GM10847 (cell line): Measurements from ENCODE around the gene MRPL42.
A peak's percentile ranks its signal among the peaks of the same experiment; 100 is the strongest.

ENCODE experiments used
- POLR2A ChIP-seq: IDR thresholded peaks from 2 replicates; pipeline ENCODE4 v1.6.1; 2011; ENCODE audit not compliant: insufficient read length; ENCODE audit errors: extremely low read depth

The MRPL42 gene

DNA sequence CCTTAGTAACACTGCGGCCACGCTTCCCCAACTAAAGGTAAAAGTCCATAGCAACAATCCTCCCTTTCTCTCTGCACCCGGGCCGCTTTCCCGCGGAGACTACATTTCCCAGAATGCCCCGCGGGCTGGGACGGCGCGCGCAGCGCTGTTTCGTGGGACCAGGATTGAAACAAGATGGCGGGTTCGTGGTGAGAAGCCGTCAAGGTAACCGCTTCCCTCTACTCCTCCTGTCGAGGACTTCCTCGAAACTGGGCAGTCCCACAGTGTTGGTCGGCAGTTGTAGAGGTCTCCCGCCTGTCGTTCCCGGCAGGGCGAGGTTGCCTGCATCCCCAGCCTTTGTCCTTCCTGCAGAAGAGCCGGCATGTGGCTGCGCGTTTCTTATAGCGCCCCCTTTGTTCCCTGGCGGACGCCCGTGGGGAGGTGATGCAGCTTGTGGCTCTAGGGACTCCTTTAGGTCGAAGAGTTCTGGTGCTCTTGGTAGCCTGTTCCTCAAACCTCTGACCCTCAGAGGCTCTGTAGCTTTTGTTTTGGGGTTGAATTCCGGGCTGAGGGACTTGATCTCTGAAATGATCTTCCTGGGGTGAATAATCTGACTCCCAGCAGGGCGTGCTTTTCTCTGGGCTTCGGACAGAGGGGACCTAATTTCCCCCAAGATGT lies at the start of gene MRPL42:
Gene MRPL42 (plus strand): TSS at position 164 of the 657 bp plus-strand sequence. CDS start 1,772 bp downstream, outside the sequence.
- TF ChIP-seq POLR2A, result peak; percentile 64

GRCh38 chr12:93417967-93418480 lies 49.3 kb upstream of the MRPL42 start:
- TF ChIP-seq POLR2A, result no peak

- TF ChIP-seq POLR2A, result no peak
These were observed 47.8 kb upstream of the MRPL42 start for GRCh38 chr12:93419388-93420034.

- TF ChIP-seq POLR2A, result no peak
These were observed 45.3 kb upstream of the MRPL42 start for GRCh38 chr12:93422050-93422449.

DNA sequence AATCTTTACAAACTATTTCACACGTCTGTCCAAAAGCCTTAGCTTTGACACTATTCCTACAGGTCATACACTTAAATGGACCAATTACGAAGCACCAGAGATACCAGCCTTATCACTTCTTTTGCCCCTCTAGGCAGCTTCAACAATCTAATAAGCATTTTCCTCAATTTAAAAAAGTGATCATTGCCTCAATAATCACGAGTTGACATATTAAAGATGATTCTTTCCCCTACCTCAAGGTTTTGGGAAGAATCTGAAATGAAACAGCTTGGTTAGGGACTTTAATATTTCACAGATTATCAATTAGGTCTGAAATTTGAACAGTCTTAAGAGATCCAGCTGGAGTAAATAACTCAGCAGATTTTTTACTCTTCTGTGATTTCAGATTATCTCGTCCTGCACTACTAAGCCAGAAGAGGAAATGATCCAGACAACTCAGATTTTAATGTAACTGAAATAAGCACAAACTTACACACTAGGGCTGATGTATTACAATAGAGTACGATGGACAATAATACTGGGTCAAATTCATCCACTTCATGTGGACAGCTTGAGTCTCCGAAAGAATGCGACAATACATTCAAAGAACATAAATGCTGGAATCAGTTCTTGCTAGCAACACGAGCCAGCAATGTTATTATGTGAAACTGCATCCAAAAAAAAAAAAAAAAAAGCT lies 41.4 kb upstream of the MRPL42 start:
- TF ChIP-seq POLR2A, result no peak

GRCh38 chr12:93426412-93426805 lies 40.9 kb upstream of the MRPL42 start:
- no peak for TF ChIP-seq POLR2A

DNA sequence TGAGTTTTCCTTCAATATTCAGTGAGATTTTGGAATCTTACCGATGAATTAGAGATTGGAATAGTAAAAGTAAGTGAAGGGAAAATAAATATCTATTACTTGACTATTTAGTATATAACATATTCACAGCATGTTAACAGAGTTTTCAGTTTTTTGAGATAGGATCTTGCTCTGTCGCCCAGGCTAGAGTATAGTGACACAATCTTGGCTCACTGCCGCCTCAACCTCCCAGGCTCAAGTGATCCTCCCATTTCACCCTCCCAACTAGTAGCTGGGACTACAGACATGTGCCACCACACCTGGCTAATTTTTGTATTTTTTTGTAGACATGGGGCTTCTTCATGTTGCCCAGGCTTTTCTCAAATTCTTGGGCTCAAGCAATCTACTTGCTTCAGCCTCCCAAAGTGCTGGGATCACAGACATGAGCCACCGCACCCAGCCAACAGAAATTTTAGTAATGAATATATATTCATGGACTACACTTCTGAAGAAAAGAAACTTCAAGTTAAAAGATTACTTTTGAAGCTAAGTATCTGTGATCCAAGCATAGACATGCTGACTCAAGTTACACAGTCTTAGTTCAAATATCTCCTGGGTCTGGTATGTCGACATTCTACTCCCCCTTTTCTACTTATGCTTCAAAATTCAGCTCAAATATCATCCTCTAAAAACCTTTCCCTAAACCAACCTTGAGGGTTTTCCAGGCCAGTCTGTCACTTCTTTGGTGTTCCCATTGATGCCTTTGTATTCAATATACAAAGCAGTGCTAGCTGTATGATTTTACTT lies 39.3 kb upstream of the MRPL42 start:
- no peak for TF ChIP-seq POLR2A

DNA sequence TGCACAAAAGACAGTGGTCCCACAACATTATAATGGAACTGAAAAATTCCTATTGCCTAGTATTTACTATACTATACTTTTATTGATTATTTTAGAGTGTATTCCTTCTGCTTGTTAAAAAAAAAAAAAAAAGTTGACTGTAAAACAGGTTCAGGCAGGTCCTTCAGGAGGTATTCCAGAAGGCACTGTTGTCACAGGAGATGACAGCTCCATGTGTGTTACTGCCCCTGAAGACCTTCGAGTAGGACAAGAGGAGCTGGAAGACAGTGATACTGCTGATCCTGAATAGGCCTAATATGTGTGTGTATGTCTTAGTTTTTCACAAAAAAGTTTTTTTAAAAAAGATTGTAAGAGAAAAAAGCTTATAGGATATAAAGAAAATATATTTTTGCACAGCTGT lies 37.9 kb upstream of the MRPL42 start:
- no peak for TF ChIP-seq POLR2A

- no peak for TF ChIP-seq POLR2A
These were observed 37.5 kb upstream of the MRPL42 start for GRCh38 chr12:93429852-93430251.

GRCh38 chr12:93430280-93430679 lies 37.0 kb upstream of the MRPL42 start:
- no peak for TF ChIP-seq POLR2A

GRCh38 chr12:93434256-93434865 lies 33.0 kb upstream of the MRPL42 start:
- no peak for TF ChIP-seq POLR2A

DNA sequence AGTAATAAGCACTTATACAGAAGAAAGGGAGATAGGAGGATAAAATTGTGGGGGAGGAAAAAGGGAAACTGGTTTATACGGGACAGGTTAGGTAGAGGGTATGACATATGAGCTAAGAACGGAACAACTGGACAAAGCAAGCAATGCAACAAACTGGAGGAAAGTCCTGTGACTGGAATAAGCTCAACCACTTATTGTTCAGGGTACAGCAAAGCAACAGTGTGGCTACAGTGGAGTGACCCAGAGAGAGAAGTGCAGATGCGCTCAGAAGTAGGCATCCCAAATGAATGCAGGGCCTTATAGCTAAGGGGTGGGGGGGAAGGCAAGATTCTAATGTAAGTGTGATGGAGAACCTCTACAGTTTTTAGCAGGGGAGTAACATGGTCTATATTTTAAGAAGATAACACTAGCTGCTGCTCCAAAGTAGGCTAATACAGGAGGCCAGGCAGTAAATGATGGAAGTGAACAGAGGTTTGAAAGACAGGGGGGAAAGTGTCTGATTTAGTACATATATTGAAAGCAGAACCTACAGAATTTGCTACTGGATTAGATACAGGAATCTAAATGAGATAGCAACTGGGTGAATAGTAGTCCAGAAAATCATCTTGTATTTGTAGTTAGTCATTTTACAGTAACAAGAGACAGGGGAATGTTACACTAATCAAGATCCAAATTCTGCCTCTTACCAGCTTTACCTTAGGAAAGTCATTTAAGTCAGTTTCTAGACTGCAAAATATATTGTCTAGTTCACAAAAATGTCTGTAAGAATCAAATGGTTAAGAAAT lies 28.9 kb upstream of the MRPL42 start:
- TF ChIP-seq POLR2A, result no peak

GRCh38 chr12:93440043-93440835 lies 27.1 kb upstream of the MRPL42 start:
- TF ChIP-seq POLR2A, result no peak
